HepG2 (cell line): ENCODE data around the gene ANKRD65. TPM values are rescaled to one million over a fixed set of nuclear protein-coding genes. Genes with fewer than 3 reads are reported as not detected.

Experiments
- FIP1L1 ChIP-seq: fragments of 200-400 bp; formaldehyde crosslinking; IDR thresholded peaks from 2 replicates; pipeline ENCODE4 v1.6.1; 2018; ENCODE audit warnings: low read depth, mild to moderate bottlenecking, low read length, moderate library complexity, borderline replicate concordance; ENCODE audit not compliant: insufficient read depth
- MAF1 ChIP-seq: sonication (generic); formaldehyde crosslinking; IDR thresholded peaks from 2 replicates; pipeline ENCODE4 v1.5.0; 2020; ENCODE audit warnings: missing genetic modification reagents, borderline replicate concordance
- MTF2 ChIP-seq: sonication (generic); formaldehyde crosslinking; IDR thresholded peaks from 2 replicates; pipeline ENCODE4 v1.5.0; 2020; ENCODE audit warnings: missing genetic modification reagents, borderline replicate concordance
- ZNF230 ChIP-seq: sonication (generic); formaldehyde crosslinking; IDR thresholded peaks from 2 replicates; pipeline ENCODE4 v1.4.0; 2020; ENCODE audit warnings: mild to moderate bottlenecking, missing genetic modification reagents
- ZNF563 ChIP-seq: sonication (generic); formaldehyde crosslinking; IDR thresholded peaks from 2 replicates; pipeline ENCODE4 v1.8.0; 2022; ENCODE audit warnings: mild to moderate bottlenecking, moderate library complexity, missing genetic modification reagents
- polyA plus RNA-seq, 8 experiments: library from polyadenylated mRNA; depleted of rRNA in 3 of 8; stranded (reverse) in 7 of 8; unstranded in 1 of 8; fragments of >200 nt; fragmentation: Illumina TruSeq in 4 of 8; extraction: Trizol in 4 of 8; gene quantifications; 2 replicates each; pipeline versions ENCODE4 v1.2.1 to v1.2.3, GENCODE V29; 2011 to 2016; ENCODE audit warnings: low read depth in 4 of 8, missing spikeins in 1 of 8, mixed read lengths in 1 of 8; ENCODE audit not compliant: insufficient read depth in 1 of 8
- total RNA-seq, 5 experiments: library from RNA; depleted of rRNA; stranded (reverse); fragments of >200 nt; fragmentation: Illumina TruSeq; extraction: Trizol; gene quantifications; 2 replicates each; pipeline ENCODE4 v1.2.3, GENCODE V29; 2016; ENCODE audit warnings: low read depth in 1 of 5
- TF ChIP-seq, protein P1 (sequence below): IDR thresholded peaks from 2 replicates; pipeline ENCODE4 v1.6.1; 2012; ENCODE audit warnings: inconsistent platforms
- TF ChIP-seq, protein P2 (sequence below): sonication (generic); formaldehyde crosslinking; IDR thresholded peaks from 2 replicates; pipeline ENCODE4 v1.4.0; 2020; ENCODE audit warnings: mild to moderate bottlenecking, missing genetic modification reagents, borderline replicate concordance
- TF ChIP-seq, protein P3 (sequence below): IDR thresholded peaks from 2 replicates; pipeline ENCODE4 v1.6.1; 2016; ENCODE audit warnings: low read depth
- TF ChIP-seq, protein P4 (sequence below): sonication (generic); formaldehyde crosslinking; IDR thresholded peaks from 2 replicates; pipeline ENCODE4 v1.5.1; 2020; ENCODE audit warnings: mild to moderate bottlenecking, missing genetic modification reagents, moderate library complexity
- TF ChIP-seq, protein P5 (sequence below): sonication (generic); formaldehyde crosslinking; IDR thresholded peaks from 2 replicates; pipeline ENCODE4 v1.9.0; 2021; ENCODE audit warnings: missing genetic modification reagents, borderline replicate concordance
- TF ChIP-seq, protein P6 (sequence below): IDR thresholded peaks from 2 replicates; pipeline ENCODE4 v1.6.1; 2016; ENCODE audit warnings: missing compliant biosample characterization, missing genetic modification reagents, borderline replicate concordance
- TF ChIP-seq, protein P7 (sequence below): sonication (generic); formaldehyde crosslinking; IDR thresholded peaks from 2 replicates; pipeline ENCODE4 v1.4.0; 2020; ENCODE audit warnings: low read depth, mild to moderate bottlenecking, missing genetic modification reagents
- TF ChIP-seq, protein P8 (sequence below): sonication (generic); formaldehyde crosslinking; IDR thresholded peaks from 2 replicates; pipeline ENCODE4 v1.8.0; 2022; ENCODE audit warnings: missing genetic modification reagents, mild to moderate bottlenecking, moderate library complexity, borderline replicate concordance

ANKRD65 gene
- total and polyA plus RNA-seq, 2 of the 13 experiments (the other 11 are each of a cell fraction or from before 2014, with no cell fraction given) = 12.1 to 30.1 TPM

DNA sequence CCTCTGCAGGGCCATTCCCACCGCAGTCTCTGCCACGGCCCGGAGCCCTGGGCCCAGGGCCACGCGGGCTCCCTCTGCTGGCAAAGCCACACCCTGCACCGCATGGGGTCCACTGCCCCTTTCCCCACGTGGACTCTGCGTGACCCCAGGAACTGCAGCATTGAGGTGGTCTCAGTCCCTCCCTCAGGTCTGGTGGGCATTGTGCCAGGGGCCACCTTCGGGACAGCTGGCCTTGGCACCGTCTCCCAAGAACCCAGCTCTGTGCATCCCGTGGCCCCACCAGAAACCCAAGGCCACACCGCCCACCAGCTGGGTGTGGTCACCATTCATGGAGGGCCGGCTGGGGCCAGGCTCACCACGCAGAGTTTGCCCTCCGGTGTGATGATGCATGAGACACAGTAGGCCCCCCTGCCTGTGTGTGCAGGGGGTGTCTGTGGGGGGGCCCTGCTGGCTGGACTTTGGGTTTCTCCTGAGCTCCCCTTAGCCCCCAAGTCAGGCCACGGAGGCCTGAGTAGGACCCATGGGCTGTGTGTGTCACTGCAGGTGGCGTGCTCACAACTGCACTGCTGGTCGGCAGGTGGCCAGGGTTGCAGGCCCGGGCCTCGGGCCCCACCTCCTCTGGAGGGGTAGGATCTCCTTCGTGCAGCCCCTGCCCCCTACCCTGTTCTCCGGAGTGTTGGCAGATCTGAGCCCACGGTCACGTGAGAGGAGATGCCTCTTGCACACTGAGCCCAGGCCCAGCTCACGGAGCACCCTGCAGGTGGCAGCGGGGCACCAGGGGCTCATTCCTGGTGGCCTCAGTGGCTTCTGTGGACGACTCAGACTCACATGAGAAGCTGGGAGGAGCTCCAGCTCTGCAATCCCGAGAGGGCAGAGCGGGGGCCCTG, 20.2 kb upstream of the ANKRD65 start (continued):
- TF ChIP-seq MTF2 (CRISPR knock-in tag) (no peak), MAF1 (CRISPR knock-in tag) (0 out of 2 replicates have a peak, but pooled peaks have one; percentile 34), ZNF563 (CRISPR knock-in tag) (0 out of 2 replicates have a peak, but pooled peaks have one; percentile 19), ZNF230 (CRISPR knock-in tag) (peak; percentile 68; the same call in 1 of the 2 replicates), FIP1L1 (no peak)
- TF ChIP-seq, protein P1, sequence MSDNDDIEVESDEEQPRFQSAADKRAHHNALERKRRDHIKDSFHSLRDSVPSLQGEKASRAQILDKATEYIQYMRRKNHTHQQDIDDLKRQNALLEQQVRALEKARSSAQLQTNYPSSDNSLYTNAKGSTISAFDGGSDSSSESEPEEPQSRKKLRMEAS = no peak
- TF ChIP-seq, protein P2, sequence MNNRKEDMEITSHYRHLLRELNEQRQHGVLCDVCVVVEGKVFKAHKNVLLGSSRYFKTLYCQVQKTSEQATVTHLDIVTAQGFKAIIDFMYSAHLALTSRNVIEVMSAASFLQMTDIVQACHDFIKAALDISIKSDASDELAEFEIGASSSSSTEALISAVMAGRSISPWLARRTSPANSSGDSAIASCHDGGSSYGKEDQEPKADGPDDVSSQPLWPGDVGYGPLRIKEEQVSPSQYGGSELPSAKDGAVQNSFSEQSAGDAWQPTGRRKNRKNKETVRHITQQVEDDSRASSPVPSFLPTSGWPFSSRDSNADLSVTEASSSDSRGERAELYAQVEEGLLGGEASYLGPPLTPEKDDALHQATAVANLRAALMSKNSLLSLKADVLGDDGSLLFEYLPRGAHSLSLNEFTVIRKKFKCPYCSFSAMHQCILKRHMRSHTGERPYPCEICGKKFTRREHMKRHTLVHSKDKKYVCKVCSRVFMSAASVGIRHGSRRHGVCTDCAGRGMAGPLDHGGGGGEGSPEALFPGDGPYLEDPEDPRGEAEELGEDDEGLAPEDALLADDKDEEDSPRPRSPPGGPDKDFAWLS (CRISPR knock-in tag) = no peak; the same call in 1 of the 2 replicates
- TF ChIP-seq, protein P3, sequence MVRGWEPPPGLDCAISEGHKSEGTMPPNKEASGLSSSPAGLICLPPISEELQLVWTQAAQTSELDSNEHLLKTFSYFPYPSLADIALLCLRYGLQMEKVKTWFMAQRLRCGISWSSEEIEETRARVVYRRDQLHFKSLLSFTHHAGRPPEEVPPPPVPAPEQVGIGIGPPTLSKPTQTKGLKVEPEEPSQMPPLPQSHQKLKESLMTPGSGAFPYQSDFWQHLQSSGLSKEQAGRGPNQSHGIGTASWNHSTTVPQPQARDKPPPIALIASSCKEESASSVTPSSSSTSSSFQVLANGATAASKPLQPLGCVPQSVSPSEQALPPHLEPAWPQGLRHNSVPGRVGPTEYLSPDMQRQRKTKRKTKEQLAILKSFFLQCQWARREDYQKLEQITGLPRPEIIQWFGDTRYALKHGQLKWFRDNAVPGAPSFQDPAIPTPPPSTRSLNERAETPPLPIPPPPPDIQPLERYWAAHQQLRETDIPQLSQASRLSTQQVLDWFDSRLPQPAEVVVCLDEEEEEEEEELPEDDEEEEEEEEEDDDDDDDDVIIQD (CRISPR knock-in tag) = no peak
- TF ChIP-seq, protein P4, sequence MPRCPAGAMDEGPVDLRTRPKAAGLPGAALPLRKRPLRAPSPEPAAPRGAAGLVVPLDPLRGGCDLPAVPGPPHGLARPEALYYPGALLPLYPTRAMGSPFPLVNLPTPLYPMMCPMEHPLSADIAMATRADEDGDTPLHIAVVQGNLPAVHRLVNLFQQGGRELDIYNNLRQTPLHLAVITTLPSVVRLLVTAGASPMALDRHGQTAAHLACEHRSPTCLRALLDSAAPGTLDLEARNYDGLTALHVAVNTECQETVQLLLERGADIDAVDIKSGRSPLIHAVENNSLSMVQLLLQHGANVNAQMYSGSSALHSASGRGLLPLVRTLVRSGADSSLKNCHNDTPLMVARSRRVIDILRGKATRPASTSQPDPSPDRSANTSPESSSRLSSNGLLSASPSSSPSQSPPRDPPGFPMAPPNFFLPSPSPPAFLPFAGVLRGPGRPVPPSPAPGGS (CRISPR knock-in tag) = no peak
- TF ChIP-seq, protein P5, sequence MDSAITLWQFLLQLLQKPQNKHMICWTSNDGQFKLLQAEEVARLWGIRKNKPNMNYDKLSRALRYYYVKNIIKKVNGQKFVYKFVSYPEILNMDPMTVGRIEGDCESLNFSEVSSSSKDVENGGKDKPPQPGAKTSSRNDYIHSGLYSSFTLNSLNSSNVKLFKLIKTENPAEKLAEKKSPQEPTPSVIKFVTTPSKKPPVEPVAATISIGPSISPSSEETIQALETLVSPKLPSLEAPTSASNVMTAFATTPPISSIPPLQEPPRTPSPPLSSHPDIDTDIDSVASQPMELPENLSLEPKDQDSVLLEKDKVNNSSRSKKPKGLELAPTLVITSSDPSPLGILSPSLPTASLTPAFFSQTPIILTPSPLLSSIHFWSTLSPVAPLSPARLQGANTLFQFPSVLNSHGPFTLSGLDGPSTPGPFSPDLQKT (CRISPR knock-in tag) = no peak
- TF ChIP-seq, protein P6, sequence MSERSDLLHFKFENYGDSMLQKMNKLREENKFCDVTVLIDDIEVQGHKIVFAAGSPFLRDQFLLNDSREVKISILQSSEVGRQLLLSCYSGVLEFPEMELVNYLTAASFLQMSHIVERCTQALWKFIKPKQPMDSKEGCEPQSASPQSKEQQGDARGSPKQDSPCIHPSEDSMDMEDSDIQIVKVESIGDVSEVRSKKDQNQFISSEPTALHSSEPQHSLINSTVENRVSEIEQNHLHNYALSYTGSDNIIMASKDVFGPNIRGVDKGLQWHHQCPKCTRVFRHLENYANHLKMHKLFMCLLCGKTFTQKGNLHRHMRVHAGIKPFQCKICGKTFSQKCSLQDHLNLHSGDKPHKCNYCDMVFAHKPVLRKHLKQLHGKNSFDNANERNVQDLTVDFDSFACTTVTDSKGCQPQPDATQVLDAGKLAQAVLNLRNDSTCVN = no peak; the same call in 1 of the 2 replicates
- TF ChIP-seq, protein P7, sequence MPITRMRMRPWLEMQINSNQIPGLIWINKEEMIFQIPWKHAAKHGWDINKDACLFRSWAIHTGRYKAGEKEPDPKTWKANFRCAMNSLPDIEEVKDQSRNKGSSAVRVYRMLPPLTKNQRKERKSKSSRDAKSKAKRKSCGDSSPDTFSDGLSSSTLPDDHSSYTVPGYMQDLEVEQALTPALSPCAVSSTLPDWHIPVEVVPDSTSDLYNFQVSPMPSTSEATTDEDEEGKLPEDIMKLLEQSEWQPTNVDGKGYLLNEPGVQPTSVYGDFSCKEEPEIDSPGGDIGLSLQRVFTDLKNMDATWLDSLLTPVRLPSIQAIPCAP (CRISPR knock-in tag) = 0 out of 2 replicates have a peak, but pooled peaks have one; percentile 38
- TF ChIP-seq, protein P8, sequence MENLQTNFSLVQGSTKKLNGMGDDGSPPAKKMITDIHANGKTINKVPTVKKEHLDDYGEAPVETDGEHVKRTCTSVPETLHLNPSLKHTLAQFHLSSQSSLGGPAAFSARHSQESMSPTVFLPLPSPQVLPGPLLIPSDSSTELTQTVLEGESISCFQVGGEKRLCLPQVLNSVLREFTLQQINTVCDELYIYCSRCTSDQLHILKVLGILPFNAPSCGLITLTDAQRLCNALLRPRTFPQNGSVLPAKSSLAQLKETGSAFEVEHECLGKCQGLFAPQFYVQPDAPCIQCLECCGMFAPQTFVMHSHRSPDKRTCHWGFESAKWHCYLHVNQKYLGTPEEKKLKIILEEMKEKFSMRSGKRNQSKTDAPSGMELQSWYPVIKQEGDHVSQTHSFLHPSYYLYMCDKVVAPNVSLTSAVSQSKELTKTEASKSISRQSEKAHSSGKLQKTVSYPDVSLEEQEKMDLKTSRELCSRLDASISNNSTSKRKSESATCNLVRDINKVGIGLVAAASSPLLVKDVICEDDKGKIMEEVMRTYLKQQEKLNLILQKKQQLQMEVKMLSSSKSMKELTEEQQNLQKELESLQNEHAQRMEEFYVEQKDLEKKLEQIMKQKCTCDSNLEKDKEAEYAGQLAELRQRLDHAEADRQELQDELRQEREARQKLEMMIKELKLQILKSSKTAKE (CRISPR knock-in tag) = no peak
